ENCODE data around the gene PHRF1. TPM values are rescaled to one million over a fixed set of nuclear protein-coding genes. Genes with fewer than 3 reads are reported as not detected.
A peak's percentile ranks its signal among the peaks of the same experiment; 100 is the strongest.

PHRF1 gene
- total and polyA plus RNA-seq, 2 donors (not counting 3 experiments of a cell fraction or from before 2014, with no cell fraction given): 14.2 to 39.4 TPM

DNA sequence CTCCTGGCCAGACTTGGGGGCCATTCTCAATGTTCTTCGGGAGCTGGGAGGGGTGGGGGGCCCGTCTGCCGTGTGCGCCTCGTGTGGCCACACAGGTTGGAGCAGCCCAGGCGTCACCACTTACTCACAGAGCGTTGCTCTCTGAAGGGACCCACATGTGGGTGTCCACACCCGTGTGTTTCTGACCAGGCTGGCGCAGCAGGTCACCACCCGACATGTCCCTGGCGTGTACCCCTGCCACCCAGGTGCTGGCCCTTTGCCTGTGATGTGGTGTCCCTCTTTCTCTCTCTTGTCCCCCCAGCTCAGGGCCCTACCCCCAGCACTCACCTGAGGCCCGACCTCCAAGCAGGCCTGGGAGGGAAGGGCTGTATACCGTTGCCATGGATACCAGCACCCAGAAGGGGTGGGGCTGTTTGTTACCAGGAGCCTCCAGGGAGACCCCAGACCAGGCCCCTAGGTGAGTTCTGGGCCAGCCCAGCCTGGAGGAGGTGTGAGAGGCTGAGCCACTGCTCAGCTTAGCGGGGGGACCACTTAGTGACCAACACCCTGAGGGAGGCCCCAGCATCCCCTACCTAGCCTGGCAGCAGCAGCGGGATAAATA is 17.1 kb upstream of the PHRF1 start:
- CTCF ChIA-PET: no interaction called here

DNA sequence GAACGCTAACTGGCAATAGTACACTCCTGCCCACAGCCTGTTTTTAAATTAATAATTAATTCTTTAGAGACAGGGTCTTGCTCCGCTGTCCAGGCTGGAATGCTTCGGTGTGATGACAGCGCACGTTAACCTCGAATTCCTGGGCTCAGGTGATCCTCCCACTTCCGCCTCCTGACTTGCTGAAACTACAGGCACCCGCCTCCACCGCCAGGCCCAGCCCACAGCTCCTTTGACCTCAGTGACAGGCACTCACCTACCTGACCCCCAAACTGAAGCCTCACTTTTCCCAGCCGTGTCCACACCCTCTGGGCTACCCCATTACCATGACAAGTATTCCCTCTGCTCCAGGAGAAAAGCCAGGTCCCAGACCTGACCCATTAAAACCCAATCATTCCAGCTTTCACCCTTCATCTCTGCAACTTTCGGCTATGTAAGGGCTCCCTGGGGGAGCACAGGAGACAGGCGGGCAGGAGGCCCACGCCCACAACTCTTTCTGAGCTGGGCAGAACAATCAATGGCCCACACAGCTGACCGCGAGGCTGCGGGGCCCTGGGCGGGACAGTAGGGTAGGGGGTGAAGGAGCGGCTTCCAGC is 16.5 kb upstream of the PHRF1 start:
- no peak overlapping the region for H3K9ac ChIP-seq (replicated peaks; ENCODE audit: extremely low read depth, insufficient read depth, low read length)
- DNase-seq (ENCODE audit: low read depth, low spot score): no peak
- H3K9me3 ChIP-seq (replicated peaks; ENCODE audit: control insufficient read depth, insufficient read depth, low read length): no peaks in the 10 kb centered on the region
- no peaks in the 10 kb centered on the region for H3K79me2 ChIP-seq (ENCODE audit: control insufficient read depth, insufficient read depth, low read length)
- no peak overlapping the region for H3K27ac ChIP-seq (ENCODE audit: insufficient read depth, low read depth, low read length)
- H3K27me3 ChIP-seq (ENCODE audit: control insufficient read depth in 2 of 2, insufficient read depth in 2 of 2, low read length in 2 of 2): peaks cover 13 to 21% of the 10 kb centered on the region in 2 experiments
- no peaks in the 10 kb centered on the region for H3K9me1 ChIP-seq (replicated peaks; ENCODE audit: control insufficient read depth, extremely low read depth, insufficient read depth, low read length)
- dilution Hi-C loops (cut with MboI; ENCODE audit: extremely low pct_ligation_motif_present, low sequenced_read_pairs) (no loop called here), intact Hi-C loops (cut with micrococcal nuclease) (loop anchor here (2.0 to 5.0 kb wide), 2 partner anchors 23 to 167 kb away; partner anchors contain the start of gene LRRC56)
- peak overlapping the region; percentile 66 for H2AFZ ChIP-seq (ENCODE audit: low read depth, low read length)
- peak overlapping the region in 1 of 3 experiments; percentile 74 for H3K4me3 ChIP-seq (replicated peaks in 1 of 3; ENCODE audit: insufficient read depth in 1 of 3, low read depth in 1 of 3, low read length in 3 of 3)
- H4K20me1 ChIP-seq (replicated peaks; ENCODE audit: control insufficient read depth, extremely low read depth, insufficient read depth, low read length): no peaks in the 10 kb centered on the region
- TF ChIP-seq POLR2A (IDR thresholded peaks at IDR 0.05; ENCODE audit: low read depth, low read length) (no peak), JUN (IDR thresholded peaks at IDR 0.05; ENCODE audit: borderline replicate concordance, insufficient read depth, insufficient read length, low read depth) (no peak), POLR2AphosphoS5 (IDR thresholded peaks at IDR 0.05; ENCODE audit: insufficient read depth, low read depth, low read length) (no peak), GATA2 (IDR thresholded peaks at IDR 0.05; ENCODE audit: insufficient read depth, insufficient read length, low read depth, low read length) (no peak), MYC (IDR thresholded peaks at IDR 0.05; ENCODE audit: low read depth, low read length) (no peak), FOS (IDR thresholded peaks at IDR 0.05; ENCODE audit: borderline replicate concordance, insufficient read depth, low read length) (no peak), EZH2 (IDR thresholded peaks at IDR 0.05; ENCODE audit: borderline replicate concordance, low read depth, low read length, severe bottlenecking) (no peak)
- TF ChIP-seq, protein P1, sequence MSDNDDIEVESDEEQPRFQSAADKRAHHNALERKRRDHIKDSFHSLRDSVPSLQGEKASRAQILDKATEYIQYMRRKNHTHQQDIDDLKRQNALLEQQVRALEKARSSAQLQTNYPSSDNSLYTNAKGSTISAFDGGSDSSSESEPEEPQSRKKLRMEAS (IDR thresholded peaks at IDR 0.05; ENCODE audit: insufficient read depth, insufficient read length): no peak
- TF ChIP-seq, protein P2, sequence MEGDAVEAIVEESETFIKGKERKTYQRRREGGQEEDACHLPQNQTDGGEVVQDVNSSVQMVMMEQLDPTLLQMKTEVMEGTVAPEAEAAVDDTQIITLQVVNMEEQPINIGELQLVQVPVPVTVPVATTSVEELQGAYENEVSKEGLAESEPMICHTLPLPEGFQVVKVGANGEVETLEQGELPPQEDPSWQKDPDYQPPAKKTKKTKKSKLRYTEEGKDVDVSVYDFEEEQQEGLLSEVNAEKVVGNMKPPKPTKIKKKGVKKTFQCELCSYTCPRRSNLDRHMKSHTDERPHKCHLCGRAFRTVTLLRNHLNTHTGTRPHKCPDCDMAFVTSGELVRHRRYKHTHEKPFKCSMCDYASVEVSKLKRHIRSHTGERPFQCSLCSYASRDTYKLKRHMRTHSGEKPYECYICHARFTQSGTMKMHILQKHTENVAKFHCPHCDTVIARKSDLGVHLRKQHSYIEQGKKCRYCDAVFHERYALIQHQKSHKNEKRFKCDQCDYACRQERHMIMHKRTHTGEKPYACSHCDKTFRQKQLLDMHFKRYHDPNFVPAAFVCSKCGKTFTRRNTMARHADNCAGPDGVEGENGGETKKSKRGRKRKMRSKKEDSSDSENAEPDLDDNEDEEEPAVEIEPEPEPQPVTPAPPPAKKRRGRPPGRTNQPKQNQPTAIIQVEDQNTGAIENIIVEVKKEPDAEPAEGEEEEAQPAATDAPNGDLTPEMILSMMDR (IDR thresholded peaks at IDR 0.05; ENCODE audit: extremely low read depth in 1 of 2, insufficient read depth in 1 of 2, low read depth in 1 of 2, low read length in 2 of 2): no peak
- H3K4me1 ChIP-seq (ENCODE audit: control insufficient read depth, extremely low read depth, insufficient read depth, low read length): peaks cover 9% of the 10 kb centered on the region
- BruUV-seq (replicated peaks): no TSS peak
- POLR2A ChIA-PET: no interaction called here
- H3K4me2 ChIP-seq (ENCODE audit: insufficient read depth, low read length): no peak overlapping the region
- FAIRE-seq: no peak
- peaks cover 0 to 2% of the 10 kb centered on the region in 2 experiments for H3K36me3 ChIP-seq (ENCODE audit: control insufficient read depth in 2 of 2, extremely low read depth in 1 of 2, insufficient read depth in 2 of 2, low read length in 2 of 2)
- CTCF ChIA-PET: interaction anchor here (1.1 kb wide), 1 partner anchor 163 kb away, joined by 4 read pairs; no protein-coding TSS in a partner anchor

More for the DNA sequence above, 17.1 kb upstream of the PHRF1 start:
- TF ChIP-seq POLR2AphosphoS5 (IDR thresholded peaks at IDR 0.05; ENCODE audit: insufficient read depth, low read depth, low read length) (no peak), POLR2A (IDR thresholded peaks at IDR 0.05; ENCODE audit: low read depth, low read length) (no peak), EZH2 (IDR thresholded peaks at IDR 0.05; ENCODE audit: borderline replicate concordance, low read depth, low read length, severe bottlenecking) (no peak)
- TF ChIP-seq, protein P1 (IDR thresholded peaks at IDR 0.05; ENCODE audit: insufficient read depth, insufficient read length): no peak
- no peak overlapping the region for H3K27ac ChIP-seq (ENCODE audit: insufficient read depth, low read depth, low read length)
- H2AFZ ChIP-seq (ENCODE audit: low read depth, low read length): no peak overlapping the region
- no peak overlapping the region for H3K4me2 ChIP-seq (ENCODE audit: insufficient read depth, low read length)
- H3K27me3 ChIP-seq (ENCODE audit: control insufficient read depth in 2 of 2, insufficient read depth in 2 of 2, low read length in 2 of 2): peaks cover 13 to 21% of the 10 kb centered on the region in 2 experiments
- no peaks in the 10 kb centered on the region for H3K9me1 ChIP-seq (replicated peaks; ENCODE audit: control insufficient read depth, extremely low read depth, insufficient read depth, low read length)
- no peak overlapping the region for H3K9ac ChIP-seq (replicated peaks; ENCODE audit: extremely low read depth, insufficient read depth, low read length)
- peaks cover 0 to 2% of the 10 kb centered on the region in 2 experiments for H3K36me3 ChIP-seq (ENCODE audit: control insufficient read depth in 2 of 2, extremely low read depth in 1 of 2, insufficient read depth in 2 of 2, low read length in 2 of 2)
- H3K4me1 ChIP-seq (ENCODE audit: control insufficient read depth, extremely low read depth, insufficient read depth, low read length): peaks cover 9% of the 10 kb centered on the region
- DNase-seq (ENCODE audit: low read depth, low spot score) (no peak), FAIRE-seq (no peak)
- intact Hi-C loops (cut with micrococcal nuclease): loop anchor here (5.0 kb wide), 1 partner anchor 168 kb away; no protein-coding TSS in a partner anchor
- no peak overlapping the region for H3K4me3 ChIP-seq (replicated peaks in 1 of 3; ENCODE audit: insufficient read depth in 1 of 3, low read depth in 1 of 3, low read length in 3 of 3)
- no peaks in the 10 kb centered on the region for H3K79me2 ChIP-seq (ENCODE audit: control insufficient read depth, insufficient read depth, low read length)
- POLR2A ChIA-PET: no interaction called here
- no peaks in the 10 kb centered on the region for H4K20me1 ChIP-seq (replicated peaks; ENCODE audit: control insufficient read depth, extremely low read depth, insufficient read depth, low read length)
- H3K9me3 ChIP-seq (replicated peaks; ENCODE audit: control insufficient read depth, insufficient read depth, low read length): no peaks in the 10 kb centered on the region
- dilution Hi-C loops (cut with MboI; ENCODE audit: extremely low pct_ligation_motif_present, low sequenced_read_pairs): no loop called here
- BruUV-seq (replicated peaks): no TSS peak
